GM12872 (cell line): Measurements from ENCODE around the gene MOK.

Source experiments
- TF ChIP-seq, protein P1 (sequence below): IDR thresholded peaks from 3 replicates; pipeline ENCODE4 v1.5.1; 2011; ENCODE audit warnings: low read depth, mild to moderate bottlenecking, low read length, moderate library complexity; ENCODE audit not compliant: insufficient read depth

Gene MOK

DNA sequence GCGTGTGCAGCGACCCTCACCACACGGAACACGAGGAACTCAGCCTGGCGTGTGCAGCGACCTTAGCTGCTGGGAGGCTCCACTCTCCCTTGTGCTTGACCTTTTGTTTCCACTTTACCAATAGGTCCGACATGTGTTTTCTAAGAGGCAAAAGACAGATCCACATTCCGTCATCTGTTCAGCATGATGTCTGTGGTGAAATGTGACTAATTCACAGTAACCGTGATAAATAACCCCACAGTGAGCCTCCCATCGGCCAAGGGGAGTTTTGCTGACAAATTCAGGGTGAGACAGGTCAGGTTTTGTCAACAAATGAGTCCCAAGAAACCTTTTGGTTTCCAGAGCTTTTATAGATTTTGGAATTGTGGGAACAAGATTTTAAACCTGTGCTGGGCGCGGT is 55.9 kb downstream of the MOK start:
- TF ChIP-seq, protein P1, sequence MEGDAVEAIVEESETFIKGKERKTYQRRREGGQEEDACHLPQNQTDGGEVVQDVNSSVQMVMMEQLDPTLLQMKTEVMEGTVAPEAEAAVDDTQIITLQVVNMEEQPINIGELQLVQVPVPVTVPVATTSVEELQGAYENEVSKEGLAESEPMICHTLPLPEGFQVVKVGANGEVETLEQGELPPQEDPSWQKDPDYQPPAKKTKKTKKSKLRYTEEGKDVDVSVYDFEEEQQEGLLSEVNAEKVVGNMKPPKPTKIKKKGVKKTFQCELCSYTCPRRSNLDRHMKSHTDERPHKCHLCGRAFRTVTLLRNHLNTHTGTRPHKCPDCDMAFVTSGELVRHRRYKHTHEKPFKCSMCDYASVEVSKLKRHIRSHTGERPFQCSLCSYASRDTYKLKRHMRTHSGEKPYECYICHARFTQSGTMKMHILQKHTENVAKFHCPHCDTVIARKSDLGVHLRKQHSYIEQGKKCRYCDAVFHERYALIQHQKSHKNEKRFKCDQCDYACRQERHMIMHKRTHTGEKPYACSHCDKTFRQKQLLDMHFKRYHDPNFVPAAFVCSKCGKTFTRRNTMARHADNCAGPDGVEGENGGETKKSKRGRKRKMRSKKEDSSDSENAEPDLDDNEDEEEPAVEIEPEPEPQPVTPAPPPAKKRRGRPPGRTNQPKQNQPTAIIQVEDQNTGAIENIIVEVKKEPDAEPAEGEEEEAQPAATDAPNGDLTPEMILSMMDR = no peak

DNA sequence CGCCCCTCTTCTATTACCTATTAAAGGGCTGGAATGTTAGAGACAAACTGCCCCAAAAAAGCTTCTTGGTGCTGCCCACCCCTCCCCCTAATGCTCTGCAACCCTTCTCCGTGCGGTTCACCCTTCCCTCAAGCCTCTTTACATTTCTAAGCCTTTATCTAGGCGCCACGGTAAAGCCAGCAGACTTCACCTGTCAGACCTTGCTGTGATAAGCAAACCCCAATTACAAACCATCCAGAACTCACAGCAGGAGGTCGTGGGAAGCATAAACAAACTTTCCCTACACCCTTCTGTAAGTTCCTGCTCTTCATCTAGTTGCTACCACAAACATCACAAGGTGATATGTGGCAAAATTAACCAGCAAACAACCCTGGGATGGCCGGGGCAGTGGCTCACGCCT is 56.8 kb downstream of the MOK start:
- TF ChIP-seq, protein P1 = no peak

DNA sequence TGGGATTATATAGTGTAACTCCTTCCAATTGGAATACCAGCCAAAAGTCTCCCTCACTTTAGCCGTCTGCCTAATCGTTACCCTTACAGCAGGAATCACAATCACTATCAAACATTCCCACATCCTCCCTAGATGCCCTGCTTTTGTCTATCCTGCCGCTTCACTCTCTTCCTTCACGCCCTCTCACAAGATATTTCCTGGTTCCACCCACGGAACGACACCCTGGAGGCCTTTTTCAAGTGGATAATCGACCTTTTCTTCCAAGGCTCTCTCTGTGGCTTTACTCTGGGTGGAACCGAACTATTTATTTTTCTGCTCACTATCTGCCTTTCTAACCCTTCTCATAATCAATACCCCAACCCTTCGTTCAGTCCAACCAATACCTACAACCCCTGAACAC is 58.9 kb downstream of the MOK start:
- TF ChIP-seq, protein P1 = no peak

DNA sequence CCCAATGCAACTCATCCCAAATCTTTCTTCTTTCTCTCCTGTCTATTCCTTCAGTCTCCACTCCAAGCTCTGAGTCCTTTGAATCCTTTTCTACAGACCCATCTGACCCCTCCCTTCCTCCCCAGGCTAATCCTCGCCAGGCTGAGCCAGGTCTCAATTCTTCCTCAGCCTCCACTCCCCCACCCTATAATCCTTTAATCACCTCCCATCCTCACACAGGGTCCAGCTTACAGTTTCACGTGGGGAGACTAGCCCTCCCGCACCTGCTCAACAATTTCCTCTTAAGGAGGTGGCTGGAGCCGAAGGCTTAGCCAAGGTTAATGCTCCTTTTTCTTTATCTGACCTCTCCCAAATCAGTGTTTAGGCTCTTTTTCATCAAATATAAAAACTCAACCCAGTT is 63.8 kb downstream of the MOK start:
- TF ChIP-seq, protein P1 = no peak

DNA sequence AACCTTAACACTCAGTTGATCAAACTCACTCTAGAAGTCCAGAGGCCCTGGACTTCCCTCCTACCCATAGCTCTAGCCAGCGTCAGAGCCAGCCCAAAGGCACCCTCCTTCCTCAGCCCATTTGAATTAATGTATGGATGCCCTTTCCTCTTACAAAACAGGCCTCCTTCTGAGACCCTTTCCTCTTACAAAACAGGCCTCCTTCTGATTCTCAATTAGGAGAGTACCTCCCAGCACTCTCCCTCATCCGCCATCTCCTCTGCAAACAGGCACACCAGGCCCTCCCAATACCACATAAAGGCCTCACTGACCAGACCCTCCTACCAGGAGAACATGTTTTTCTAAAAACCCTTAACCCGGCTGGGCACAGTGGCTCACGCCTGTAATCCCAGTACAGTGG is 65.7 kb downstream of the MOK start:
- TF ChIP-seq, protein P1 = no peak

DNA sequence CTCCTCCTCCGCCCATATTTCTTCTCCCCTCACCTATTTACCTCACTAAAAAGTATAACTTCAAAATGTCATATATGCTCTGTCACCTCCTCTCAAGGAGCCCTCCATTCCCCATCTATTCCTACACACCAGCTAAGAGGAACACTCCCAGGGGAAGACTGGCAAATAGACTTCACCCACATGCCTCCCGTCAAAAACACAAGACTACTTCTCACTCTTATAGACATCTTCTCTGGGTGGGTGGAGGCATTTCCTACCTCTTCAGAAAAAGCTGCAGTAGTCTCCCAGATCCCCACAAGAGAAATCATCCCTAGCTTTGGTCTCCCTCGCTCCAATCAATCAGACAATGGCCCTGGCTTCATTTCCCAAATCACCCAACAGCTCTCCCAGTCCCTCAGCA is 66.2 kb downstream of the MOK start:
- TF ChIP-seq, protein P1 = no peak

DNA sequence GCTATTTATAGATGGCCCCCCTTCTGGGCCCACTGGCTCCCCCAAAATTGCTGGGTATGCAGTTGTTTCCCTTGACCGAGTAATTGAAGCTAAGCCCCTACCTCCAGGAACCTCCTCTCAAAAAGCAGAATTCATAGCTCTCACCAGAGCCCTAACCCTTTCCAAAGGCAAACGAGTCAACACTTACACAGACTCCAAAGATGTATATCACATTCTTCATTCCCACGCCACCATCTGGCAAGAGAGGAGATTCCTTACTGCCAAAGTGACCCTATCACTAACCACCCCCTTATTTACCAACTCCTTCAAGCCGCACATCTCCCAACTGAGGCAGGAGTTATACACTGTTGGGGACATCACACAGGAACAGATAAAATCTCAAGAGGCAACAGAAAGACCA is 66.8 kb downstream of the MOK start:
- TF ChIP-seq, protein P1 = no peak

DNA sequence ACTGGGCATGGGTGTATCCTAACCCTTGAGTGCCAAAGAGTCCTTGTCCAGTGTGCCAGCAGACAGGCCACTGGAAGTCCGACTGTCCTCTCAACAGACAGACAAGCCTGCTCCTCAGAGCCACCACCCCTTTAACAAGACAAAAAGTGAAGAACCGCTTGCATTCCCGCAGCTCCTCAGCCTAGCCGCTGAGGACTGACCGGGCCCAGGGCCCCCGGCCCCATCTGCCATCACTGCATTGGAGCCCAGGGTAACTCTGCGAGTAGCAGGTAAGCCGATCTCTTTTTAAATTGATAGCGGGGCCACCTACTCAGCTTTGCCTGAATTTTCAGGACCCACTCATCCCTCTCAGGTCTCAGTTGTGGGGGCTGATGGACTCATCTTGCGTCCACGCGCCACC is 68.9 kb downstream of the MOK start:
- TF ChIP-seq, protein P1 = no peak
